Stimulated activated naive CD4-positive, alpha-beta T cell treated with Interleukin-2 at 50 U/mL for 16 hours (primary cell): ENCODE results near the gene PIGB.
"Not testable (repeated sequence)": the region's sequence is repeated elsewhere in the genome, so short reads cannot be mapped to it uniquely, and the experiment has no call there.

Source experiments
- DNase-seq: peaks from one replicate; lab custom pipeline; 2025; lab: John Stamatoyannopoulos, UW

Gene PIGB

GRCh38 chr15:55302801-55303200, 16.2 kb upstream of the PIGB start:
- not testable (repeated sequence) for DNase-seq

DNA sequence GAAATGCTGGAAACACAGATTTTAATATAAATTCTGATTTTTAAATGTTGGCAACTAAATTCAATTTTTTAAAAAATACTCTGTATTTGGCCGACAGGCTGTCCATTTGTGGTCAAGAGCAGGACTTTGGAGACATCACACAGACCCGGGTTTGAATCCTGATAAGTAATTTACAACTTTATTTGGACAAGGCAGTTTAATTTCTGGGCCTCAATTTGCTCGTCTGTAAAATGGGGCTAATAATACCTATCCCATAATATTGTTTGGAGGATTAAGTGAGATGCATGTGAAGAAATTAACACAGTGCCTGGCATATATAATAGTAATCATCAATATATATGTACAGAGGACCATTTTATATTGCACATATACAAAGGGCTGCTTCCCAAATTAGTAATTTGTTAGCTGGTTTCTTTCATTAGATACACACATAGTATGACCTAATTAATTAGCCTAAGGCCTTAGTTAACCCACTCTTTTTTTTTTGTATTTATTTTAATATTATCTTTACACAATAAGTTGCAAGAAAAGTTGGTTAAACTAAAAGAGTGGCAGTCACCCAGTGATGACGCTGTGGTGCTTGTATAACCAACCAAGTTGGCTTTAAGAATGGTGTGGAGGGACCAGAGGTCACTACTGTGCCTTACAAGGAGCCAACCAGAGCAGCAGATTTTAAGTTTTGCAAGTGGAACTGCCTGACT, 665 bp downstream of the PIGB start:
- DNase-seq, result no peak

DNA sequence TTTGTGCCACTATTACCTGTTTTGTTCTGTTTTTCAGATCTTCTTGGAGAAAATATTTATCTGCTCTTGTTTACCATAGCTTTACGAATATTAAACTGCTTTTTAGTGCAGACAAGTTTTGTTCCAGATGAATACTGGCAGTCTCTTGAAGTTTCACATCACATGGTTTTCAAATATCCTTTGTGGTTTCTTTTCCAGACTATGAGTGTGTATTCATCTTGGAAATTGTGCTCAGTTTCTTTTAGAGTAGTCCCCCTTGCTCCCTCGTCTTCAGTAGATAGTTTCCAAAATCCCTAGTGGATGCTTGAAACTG, 1.2 kb downstream of the PIGB start:
- DNase-seq, result no peak

GRCh38 chr15:55320963-55321362, 1.9 kb downstream of the PIGB start:
- no peak for DNase-seq

GRCh38 chr15:55322467-55322866, 3.4 kb downstream of the PIGB start:
- no peak for DNase-seq

- no peak for DNase-seq
These were observed 8.4 kb downstream of the PIGB start for GRCh38 chr15:55327387-55327786.

DNA sequence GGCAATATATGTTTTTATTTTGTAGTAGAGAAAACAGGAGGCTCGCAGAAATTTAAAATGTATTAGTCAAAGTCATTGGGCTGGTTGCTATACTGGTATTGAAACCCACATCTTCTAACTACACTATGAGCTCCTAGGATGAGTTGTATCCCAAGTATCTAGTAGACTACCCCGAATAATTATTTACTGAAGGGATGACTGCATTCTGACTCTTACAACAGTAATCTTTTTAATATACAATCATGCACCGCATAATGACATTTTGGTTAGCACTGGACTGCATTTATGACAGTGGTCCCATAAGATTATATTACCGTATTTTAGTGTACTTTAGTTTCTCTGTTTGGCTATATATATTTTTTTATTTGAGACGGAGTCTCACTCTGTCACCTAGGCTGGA, 15.3 kb downstream of the PIGB start:
- no peak for DNase-seq

DNA sequence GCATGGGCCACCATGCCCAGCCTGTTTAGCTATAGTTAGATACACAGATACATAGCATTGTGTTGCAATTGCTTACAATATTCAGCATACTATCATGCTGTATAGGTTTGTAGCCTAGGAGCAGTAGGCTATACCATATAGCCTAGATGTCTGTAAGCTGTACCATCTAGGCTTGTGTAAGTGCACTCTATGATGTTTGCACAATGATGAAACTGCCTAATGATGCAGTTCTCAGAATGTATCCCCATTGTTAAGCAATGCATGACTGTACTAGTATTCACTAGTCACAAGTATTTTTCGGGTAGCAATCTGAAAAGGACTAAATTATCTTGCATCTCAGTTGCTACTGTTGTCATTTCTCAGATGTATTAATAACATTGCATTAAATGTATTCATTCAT, 16.0 kb downstream of the PIGB start:
- DNase-seq, result no peak

GRCh38 chr15:55337160-55337559, 18.1 kb downstream of the PIGB start:
- no peak for DNase-seq

DNA sequence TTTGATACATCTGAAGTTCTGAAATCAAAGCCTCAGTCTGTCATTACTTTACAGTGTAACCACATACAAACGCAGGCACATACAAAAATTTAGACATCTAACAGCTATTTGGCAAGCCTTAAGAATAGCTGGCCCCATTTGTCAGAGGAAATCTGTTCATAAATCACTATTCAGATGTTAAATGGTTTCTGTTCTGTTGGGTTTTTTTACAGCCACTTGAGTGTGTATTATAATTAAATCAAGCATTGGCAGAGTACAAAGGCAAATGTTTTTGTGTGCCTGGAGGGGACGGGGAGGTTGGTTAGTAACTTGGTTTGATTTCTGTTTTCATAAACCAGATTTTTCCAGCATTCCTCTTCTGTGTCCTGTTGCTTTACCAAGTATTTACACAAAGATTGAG, 24.1 kb downstream of the PIGB start:
- DNase-seq, result no peak

- no peak for DNase-seq
These were observed 25.2 kb downstream of the PIGB start for GRCh38 chr15:55344206-55344605.

DNA sequence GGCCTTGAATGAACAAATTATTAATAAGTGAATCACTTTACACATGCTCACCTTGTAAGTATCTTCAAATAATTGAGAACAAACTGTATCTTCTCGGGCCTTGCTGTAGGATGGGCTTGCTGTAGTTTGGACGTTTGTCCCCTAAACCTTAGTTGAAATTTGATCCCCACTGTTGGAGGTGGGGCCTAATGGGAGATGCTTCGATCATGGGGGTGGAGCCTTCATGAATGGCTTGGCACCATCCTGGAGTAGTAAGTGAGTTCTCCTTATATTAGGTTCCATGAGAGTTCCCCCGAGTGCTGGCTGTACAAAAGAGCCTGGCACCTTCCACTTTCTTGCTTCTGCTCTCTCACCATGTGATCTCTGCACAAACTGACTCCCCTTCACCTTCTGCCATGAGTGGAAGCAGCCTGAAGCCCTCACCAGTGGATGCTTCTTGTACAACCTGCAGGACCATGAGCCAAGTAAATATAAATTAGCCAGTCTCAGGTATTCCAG, 29.3 kb downstream of the PIGB start:
- DNase-seq, result no peak

GRCh38 chr15:55349282-55349681, 30.3 kb downstream of the PIGB start:
- no peak for DNase-seq

GRCh38 chr15:55353025-55353424, 34.0 kb downstream of the PIGB start:
- no peak for DNase-seq

- DNase-seq, result no peak
These were observed 38.1 kb downstream of the PIGB start for GRCh38 chr15:55356985-55357585.

DNA sequence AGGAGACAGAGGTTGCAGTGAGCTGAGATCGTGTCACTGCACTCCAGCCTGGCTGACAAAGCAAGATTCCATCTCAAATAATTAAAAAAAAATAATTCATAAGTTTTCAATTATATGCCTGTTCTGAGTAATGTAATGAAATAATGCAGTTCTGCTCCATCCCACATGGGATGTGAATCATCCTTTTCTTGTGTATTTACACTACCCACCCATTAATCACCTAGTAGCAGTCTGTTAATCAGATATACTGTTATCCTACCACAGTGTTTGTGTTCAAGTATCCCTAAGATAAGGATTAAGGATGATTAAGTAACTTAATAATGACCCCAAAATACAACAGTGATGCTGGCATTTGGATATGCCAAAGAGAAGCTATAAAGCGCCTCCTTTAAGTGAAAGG, 38.8 kb downstream of the PIGB start:
- DNase-seq, result no peak

DNA sequence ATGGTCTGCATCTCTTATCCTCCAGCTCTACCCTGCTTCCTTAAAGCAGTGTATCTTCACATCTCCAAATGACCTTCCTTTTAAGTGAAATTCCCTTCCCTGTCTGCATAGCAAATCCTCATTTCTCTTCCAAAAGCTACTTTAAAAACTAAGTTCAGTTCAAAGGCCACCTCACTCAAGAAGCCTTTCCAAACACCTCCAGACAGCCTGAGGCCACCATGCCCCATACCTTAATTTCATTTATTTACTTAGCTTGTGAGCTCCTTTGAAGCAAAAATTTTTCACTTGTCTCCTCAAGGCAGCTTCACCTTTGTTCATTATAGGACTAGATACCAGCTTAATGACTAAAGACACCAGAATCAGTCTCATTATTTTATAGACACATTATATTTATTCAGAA, 39.4 kb downstream of the PIGB start:
- DNase-seq, result no peak

- DNase-seq, result no peak
These were observed 41.2 kb downstream of the PIGB start for GRCh38 chr15:55360256-55360655.

DNA sequence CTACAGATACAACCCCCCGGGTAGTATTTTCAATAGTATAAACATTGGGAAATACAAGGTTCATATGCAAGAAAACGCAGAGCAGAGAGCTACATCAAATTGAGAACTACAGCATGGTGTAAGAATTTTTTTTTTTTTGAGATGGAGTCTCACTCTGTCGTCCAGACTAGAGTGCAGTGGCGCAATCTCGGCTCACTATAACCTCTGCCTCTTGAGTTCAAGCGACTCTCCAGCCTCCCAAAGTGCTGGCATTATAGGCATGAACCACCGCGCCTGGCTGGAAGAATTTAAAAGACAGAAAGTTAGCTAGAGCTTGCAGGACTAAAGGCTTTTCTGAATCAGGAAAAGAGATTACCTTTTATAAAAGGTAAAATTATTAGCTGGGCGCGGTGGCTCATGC, 42.0 kb downstream of the PIGB start:
- DNase-seq, result no peak

GRCh38 chr15:55362641-55363040, 43.6 kb downstream of the PIGB start:
- DNase-seq, result no peak

DNA sequence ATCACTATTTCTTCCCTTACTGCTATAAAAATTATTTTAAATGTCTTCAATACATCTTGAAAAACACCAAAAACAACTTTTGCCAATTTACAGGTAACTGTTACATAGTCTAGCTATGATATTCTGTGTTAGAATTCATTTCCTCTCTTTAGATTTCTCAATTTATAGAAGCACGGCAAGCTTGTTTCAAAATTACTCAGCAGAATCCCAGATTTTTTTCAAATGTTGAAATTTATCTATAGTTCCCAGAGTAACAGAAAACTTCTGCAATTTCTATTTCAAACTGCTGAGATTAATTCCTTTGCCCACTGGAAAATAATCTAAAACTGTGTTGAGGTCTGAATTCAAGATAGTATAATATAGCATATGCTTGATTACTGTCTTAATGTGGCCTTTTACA, 48.0 kb downstream of the PIGB start:
- no peak for DNase-seq

DNA sequence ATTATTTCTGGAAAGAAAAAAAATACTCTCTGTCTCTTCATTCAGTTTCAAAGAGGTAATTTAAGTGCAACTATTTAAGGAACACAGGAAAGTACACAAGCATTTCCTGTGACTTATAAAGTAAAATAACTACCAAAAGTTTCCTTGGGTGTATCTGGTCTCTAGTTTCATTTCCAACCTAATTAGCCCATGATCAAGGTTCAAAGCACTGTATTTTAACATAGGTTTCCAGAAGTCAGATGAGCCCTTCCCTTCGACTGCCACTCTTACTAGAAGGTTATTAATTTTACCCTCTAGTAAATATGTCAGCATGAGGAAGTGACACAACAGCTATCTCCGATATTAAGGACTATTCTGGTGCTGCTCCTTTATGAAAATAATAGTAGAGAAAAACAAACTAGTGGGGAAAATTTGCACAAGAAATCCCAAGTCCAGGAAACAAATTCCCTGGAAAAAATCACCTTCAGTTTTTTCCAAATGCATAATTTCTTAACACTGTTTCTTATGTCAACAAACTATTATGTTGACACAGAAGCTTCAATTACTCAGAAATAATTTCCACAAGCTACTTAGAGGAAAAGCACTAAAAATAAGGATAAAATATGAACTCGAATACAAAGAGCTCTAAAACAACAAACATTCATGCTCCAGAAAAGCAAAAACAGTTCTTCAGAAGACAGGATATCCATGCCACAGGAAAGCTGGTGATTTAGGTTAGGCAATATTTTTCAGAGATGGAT, 53.8 kb downstream of the PIGB start:
- DNase-seq, result no peak

DNA sequence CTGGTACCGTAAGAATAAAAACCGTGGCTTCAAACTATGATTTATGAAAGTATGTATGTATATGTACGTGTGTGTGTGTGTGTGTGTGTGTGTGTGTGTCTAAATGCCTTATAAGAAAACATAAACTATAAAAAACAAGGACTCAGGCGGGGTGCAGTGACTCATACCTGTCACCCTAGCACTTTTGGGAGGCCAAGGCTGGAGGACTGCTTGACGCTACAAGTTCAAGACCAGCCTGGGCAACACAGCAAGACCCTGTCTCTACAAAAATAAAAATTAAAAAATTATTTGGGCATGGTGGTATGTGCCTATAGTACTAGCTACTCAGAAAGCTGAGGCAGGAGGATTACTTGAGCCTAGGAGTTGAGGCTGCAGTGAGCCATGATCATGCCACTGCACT, 60.1 kb downstream of the PIGB start:
- DNase-seq, result no peak
